Colon (tissue), 2 donors: ENCODE data around the gene STK32C.

Experiments used
- FAIRE-seq: peaks from 2 replicates; lab custom pipeline; 2012; peaks lifted over from hg19 to GRCh38; lab: Jason Lieb, UNC
- donor health status: control.
- donor health status: control.

The STK32C gene

DNA sequence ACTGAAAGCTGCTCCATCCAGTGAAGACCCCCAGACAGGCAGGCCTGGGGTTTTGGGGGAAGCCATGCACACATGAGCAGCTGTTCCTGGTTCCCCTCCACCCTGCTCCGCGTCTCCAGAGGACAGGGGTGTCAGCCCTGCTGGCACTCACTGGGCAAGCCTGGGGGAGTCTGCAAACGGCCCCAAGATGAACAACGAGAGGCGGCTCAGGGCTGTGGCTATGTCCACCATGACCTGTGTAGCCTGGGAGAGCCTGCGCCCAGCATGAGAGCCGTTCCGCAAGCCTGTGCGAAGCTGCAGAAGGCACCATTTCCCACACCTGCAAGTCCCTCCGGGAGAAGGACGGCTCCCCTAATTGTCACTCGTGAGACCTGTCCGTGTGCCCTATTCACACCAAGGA lies 61.5 kb downstream of the STK32C start:
- no peak for FAIRE-seq

DNA sequence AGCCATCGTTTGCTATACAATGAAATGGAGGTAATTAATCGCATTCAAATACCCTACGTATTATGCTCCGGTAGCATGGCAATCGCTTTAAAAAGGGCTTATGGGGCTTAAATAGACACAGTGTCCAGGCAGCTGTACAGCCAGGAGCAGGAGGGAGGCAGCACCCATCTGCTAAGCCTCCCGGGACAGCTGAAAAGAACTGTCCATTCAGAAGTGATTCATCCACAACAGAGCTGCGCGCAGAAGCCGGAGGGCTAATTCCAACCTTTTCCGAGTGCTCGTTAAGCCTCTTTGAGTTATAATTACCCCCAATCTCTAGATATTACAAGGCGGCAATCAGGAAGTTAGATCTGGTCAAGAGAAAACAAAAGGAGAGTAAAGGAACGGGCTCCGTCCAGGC lies 62.7 kb downstream of the STK32C start:
- no peak for FAIRE-seq

- FAIRE-seq: no peak
These were observed 64.1 kb downstream of the STK32C start for GRCh38 chr10:132243626-132244025.

GRCh38 chr10:132243141-132243540 lies 64.6 kb downstream of the STK32C start:
- FAIRE-seq: no peak

GRCh38 chr10:132242103-132242840 lies 65.5 kb downstream of the STK32C start:
- FAIRE-seq: no peak

DNA sequence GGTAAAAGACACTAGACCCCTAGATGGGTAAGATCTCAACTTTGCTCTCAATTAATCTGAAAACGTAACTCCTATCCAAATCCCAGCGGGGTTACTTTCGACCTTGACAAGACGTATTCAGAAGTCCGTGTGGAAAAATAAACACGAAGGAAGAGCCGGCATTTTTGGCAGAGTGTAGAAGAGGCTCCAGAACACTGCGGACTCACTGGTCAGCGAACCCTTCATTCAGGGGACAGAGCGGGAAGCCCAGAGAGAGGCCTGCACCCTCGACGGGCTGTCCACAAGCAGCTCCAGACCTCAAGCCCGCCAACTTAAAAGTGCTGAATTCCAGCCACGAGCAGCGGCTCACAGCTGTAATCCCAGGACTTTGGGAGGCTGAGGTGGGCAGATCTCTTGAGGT lies 66.3 kb downstream of the STK32C start:
- no peak for FAIRE-seq

GRCh38 chr10:132241086-132241485 lies 66.7 kb downstream of the STK32C start:
- FAIRE-seq: no peak

DNA sequence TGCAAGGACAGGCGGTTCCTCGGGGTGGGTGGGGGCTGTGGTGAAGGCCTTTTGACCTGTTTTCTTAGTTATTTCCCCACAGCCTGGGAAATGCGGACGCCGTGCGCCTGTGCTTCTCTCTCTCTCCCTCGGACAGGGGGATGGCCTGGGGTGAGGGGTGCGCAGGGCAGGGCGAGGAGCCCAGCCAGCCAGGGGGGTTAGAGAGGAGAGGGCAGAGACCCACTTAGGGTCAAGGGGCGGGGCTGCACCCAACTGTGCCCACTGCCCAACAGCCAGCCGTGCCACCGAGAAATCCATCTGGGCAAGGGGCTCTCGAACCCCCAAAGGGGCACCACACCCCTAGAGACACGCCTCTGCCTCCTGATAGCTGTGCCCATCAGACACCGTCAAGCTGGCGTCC lies 67.2 kb downstream of the STK32C start:
- FAIRE-seq: no peak

DNA sequence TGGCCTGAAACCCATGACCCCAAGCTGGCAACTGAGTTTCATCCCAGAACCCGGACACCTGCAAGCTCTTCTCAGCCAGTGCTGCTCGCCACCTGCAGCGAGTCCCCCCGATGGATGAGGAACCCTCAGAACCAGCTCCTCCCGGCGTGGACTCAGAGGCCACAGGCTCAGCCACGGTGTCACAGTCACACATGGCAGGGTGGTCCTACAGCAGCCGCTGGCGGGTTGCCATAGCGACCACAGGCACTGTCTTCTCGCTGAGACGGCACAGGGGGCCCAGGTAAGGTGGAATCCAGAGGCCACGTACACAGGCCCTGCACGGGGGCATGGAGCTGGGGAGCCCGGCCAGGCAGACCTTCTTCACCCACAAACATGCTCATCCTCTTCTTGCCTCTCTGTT lies 67.6 kb downstream of the STK32C start:
- no peak for FAIRE-seq

- no peak for FAIRE-seq
These were observed 68.4 kb downstream of the STK32C start for GRCh38 chr10:132239126-132240031.

DNA sequence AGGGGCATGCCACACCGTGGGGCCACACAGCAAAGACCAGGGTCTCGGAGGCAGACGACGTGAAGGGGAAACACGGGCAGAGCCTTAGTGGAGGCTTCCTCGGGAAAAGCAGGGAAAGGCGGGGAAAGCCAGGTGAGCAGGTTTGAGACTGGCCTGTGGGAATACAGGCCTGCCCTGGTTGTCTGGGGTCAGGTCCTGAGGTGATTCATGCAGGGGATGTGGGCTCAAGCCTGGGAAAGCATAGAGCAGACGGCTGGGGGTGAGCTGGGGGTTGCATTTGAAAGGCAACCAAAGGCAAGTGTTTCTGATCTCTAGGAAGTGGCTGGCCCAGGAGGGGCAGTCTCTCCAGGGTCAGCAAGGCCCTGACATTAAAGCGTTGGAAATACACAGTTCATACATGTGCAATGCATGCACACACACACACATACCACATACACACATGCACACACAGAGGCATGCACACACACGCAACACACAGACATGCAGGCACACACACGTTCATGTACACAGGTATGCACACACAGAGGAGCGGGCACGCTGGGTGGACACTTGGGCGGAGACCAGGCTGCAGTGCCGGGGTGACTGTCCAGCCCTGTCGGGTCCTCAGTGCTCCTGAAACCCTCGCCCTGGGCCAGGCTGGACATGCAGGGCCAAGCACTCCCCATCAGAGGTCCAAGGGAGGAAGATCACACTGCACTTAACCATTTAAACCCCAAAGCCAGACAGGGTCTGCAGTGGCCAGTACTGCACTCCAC lies 69.2 kb downstream of the STK32C start:
- FAIRE-seq: no peak

- no peak for FAIRE-seq
These were observed 69.9 kb downstream of the STK32C start for GRCh38 chr10:132237871-132238270.

- FAIRE-seq: no peak
These were observed 70.4 kb downstream of the STK32C start for GRCh38 chr10:132237396-132237795.

- no peak for FAIRE-seq
These were observed 70.9 kb downstream of the STK32C start for GRCh38 chr10:132236881-132237280.

GRCh38 chr10:132236161-132236560 lies 71.6 kb downstream of the STK32C start:
- FAIRE-seq: no peak

GRCh38 chr10:132234860-132235259 lies 72.9 kb downstream of the STK32C start:
- no peak for FAIRE-seq

DNA sequence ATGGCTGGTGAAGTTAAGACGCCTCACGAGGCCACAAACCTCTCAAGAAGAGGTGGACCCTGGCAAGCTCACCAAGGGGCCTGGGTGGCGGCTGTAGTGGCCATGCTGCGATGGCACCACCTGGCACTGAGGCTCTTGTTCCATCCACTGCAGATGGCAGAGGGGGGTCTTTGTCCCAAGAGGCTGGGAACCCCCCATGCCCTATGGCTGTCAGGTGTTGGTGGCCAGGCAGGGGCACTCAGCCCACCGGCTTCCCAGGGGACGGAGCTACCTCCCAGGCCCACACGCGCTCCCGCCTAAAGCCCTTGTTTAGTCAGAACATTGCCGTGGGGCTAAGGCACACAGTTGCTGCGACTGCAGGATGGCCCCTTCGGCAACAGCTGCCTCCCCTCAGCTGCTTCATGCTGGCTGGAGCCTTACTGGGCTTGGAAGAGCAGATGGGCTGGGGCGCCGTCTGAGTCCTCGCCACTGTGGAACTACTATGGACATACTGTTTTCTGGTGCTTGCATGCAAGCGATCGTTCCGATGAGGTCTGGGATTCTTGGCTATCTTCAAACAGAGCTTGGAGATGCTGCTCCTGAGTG lies 74.2 kb downstream of the STK32C start:
- no peak for FAIRE-seq

DNA sequence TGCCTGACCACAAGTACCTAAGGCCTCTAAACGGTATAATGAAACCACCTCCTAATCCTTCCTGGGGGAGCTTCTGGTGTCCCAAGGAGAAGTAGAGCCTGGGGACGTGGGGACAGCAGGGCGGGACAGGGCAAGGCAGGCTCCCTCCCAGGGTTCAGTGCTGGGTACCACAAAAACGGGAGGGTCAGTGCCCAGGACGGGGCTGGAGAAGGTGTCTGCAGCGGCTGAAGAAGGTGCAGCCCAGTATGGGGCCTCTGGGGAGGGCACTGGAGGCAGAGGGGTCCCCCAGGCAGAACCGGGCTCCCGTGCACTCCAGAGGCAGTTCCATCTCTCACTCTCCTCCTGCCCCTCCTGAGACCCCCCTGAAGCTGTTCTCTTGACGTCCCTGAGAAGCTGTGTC lies 74.8 kb downstream of the STK32C start:
- no peak for FAIRE-seq

DNA sequence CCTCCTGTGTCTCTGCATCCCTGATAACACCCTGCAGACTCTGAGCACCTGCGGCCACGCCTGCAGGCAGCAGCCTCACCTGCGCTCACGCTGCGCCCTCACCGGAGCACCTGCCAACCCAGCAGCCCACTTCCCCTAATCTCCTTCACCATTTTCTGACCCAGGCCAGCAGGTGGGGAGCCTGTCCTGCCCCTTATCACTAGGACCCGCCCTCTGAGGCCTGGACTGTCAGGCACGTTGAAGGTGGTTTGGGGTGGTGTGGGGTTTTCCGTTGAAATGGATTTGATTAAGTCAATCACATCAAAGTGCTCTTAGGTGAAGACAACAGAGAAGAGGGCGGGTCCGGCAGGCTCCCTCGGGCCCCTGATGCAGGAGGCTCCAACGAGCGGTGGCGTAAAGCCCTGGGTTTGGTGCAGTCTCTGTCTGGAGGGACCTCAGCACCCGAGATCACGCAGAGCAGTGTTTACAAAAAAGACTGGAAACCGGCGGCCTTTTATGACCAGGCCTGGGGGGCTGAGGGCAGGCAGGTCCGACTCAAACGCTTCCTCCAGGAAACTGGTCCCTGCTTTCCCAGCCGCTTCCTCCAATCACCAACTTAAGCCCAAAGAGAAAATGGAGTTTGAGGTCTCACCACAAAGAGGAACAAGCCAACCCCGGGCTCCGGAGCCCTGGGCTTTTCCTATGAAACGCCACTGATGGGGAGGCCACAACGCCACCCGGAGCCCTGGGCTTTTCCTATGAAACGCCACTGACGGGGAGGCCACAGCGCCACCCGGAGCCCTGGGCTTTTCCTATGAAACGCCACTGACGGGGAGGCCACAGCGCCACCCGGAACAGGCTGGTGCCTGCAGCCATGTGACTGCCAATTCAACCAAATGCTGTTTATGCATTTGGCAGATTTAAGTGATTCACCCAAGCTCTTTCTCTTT lies 75.5 kb downstream of the STK32C start:
- FAIRE-seq: no peak

DNA sequence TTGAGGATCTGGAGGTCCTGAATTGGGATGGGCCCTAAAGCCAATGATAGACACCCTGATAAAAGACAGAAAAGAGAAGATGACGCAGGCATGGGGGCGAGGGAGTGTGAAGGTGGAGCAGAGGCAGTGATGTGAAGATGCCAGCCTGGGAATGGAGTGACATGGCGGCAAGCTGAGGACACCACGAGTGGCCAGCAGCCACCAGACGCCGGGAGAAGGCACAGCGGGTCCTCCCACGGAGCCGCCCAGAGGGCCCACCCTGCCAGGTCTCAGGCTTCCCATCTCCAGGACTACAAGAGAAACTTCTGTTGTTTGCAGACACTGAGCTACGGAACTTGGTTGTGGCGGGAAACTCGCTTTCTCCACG lies 76.1 kb downstream of the STK32C start:
- no peak for FAIRE-seq

GRCh38 chr10:132230557-132231210 lies 77.1 kb downstream of the STK32C start:
- FAIRE-seq: no peak
